GM12878 (cell line): ENCODE data around the gene DNAJC15. TPM values are rescaled to one million over a fixed set of nuclear protein-coding genes. Genes with fewer than 3 reads are reported as not detected.

Experiments used
- BCL11A ChIP-seq: IDR thresholded peaks from 2 replicates; pipeline ENCODE4 v1.6.1; 2011; ENCODE audit warnings: low read depth, low read length
- CBFB ChIP-seq: IDR thresholded peaks from 2 replicates; pipeline ENCODE4 v1.6.1; 2016; ENCODE audit warnings: antibody characterized with exemption, low read depth
- CBX5 ChIP-seq: sonication (generic); IDR thresholded peaks from 2 replicates; pipeline ENCODE4 v1.6.1; 2016; ENCODE audit warnings: low read depth, moderate library complexity, mild to moderate bottlenecking, inconsistent platforms
- MTA3 ChIP-seq: IDR thresholded peaks from 2 replicates; pipeline ENCODE4 v1.6.1; 2012; ENCODE audit warnings: low read length, inconsistent platforms, borderline replicate concordance
- PML ChIP-seq: IDR thresholded peaks from 2 replicates; pipeline ENCODE4 v1.6.1; 2012; ENCODE audit warnings: low read length, inconsistent platforms
- POLR2AphosphoS2 ChIP-seq: IDR thresholded peaks from 2 replicates; pipeline ENCODE4 v1.6.1; 2011; ENCODE audit warnings: low read depth, mild to moderate bottlenecking, low read length, improper control_type of control experiment, moderate library complexity
- SUPT20H ChIP-seq: IDR thresholded peaks from 2 replicates; pipeline ENCODE4 v1.6.1; 2011; ENCODE audit warnings: low read depth, mild to moderate bottlenecking, low read length, moderate library complexity, borderline replicate concordance; ENCODE audit not compliant: control insufficient read depth
- TBL1XR1 ChIP-seq: IDR thresholded peaks from 2 replicates; pipeline ENCODE4 v1.6.1; 2012; ENCODE audit warnings: low read depth, low read length, improper control_type of control experiment
- YBX1 ChIP-seq: fragments of 450-650 bp; IDR thresholded peaks from 2 replicates; pipeline ENCODE4 v1.6.1; 2016; ENCODE audit warnings: antibody characterized with exemption
- ZNF217 ChIP-seq: fragments of 450-650 bp; IDR thresholded peaks from 2 replicates; pipeline ENCODE4 v1.6.1; 2017; ENCODE audit warnings: antibody characterized with exemption, mild to moderate bottlenecking
- ZNF384 ChIP-seq: IDR thresholded peaks from 2 replicates; pipeline ENCODE4 v1.6.1; 2012; ENCODE audit warnings: low read depth, mild to moderate bottlenecking, low read length, improper control_type of control experiment, borderline replicate concordance
- ZSCAN29 ChIP-seq: fragments of 450-650 bp; IDR thresholded peaks from 2 replicates; pipeline ENCODE4 v1.6.1; 2017; ENCODE audit warnings: mild to moderate bottlenecking, moderate library complexity
- polyA plus RNA-seq, 11 experiments: library from polyadenylated mRNA; depleted of rRNA in 4 of 11; unstranded in 6 of 11; stranded (reverse) in 5 of 11; fragments of >200 nt; fragmentation: Nextera tagmentation in 4 of 11; fragmentation: Illumina TruSeq in 1 of 11; extraction: Ambion mirVana in 4 of 11; extraction: Trizol in 1 of 11; gene quantifications; 1 replicate in 1 of 11; 2 replicates in 10 of 11; pipeline versions ENCODE4 v1.2.1 to v1.2.3, GENCODE V29; 2011 to 2016; ENCODE audit warnings: inconsistent platforms in 2 of 11, missing spikeins in 2 of 11, low read depth in 1 of 11
- total RNA-seq, 4 experiments: library from RNA; depleted of rRNA in 3 of 4; stranded (reverse); fragments of >200 nt in 3 of 4; fragmentation: Illumina TruSeq in 1 of 4; extraction: Trizol in 1 of 4; gene quantifications; 2 replicates each; pipeline versions ENCODE4 v1.2.1 to v1.2.3, GENCODE V29; 2013 to 2021
- TF ChIP-seq, protein P1 (sequence below): fragments of 450-650 bp; conservative IDR thresholded peaks from 2 replicates; pipeline ENCODE4 v1.6.1; 2017; ENCODE audit warnings: mild to moderate bottlenecking, moderate library complexity
- TF ChIP-seq, protein P2 (sequence below): fragments of 450-650 bp; formaldehyde crosslinking; IDR thresholded peaks from 2 replicates; pipeline ENCODE4 v1.4.0; 2020; ENCODE audit warnings: mild to moderate bottlenecking, moderate library complexity
- TF ChIP-seq, protein P3 (sequence below): IDR thresholded peaks from 2 replicates; pipeline ENCODE4 v1.6.1; 2011; ENCODE audit warnings: borderline replicate concordance, low read depth, mild to moderate bottlenecking, moderate library complexity, low read length; ENCODE audit not compliant: insufficient read depth, poor library complexity, severe bottlenecking
- TF ChIP-seq, protein P4 (sequence below): fragments of 450-650 bp; IDR thresholded peaks from 2 replicates; pipeline ENCODE4 v1.6.1; 2018; ENCODE audit warnings: borderline replicate concordance, mild to moderate bottlenecking; ENCODE audit not compliant: partially characterized antibody

Gene DNAJC15
- total and polyA plus RNA-seq, 10 of the 15 experiments (the other 5 are each of a cell fraction or from before 2014, with no cell fraction given) = 13.1 to 104 (median 54.4) TPM

DNA sequence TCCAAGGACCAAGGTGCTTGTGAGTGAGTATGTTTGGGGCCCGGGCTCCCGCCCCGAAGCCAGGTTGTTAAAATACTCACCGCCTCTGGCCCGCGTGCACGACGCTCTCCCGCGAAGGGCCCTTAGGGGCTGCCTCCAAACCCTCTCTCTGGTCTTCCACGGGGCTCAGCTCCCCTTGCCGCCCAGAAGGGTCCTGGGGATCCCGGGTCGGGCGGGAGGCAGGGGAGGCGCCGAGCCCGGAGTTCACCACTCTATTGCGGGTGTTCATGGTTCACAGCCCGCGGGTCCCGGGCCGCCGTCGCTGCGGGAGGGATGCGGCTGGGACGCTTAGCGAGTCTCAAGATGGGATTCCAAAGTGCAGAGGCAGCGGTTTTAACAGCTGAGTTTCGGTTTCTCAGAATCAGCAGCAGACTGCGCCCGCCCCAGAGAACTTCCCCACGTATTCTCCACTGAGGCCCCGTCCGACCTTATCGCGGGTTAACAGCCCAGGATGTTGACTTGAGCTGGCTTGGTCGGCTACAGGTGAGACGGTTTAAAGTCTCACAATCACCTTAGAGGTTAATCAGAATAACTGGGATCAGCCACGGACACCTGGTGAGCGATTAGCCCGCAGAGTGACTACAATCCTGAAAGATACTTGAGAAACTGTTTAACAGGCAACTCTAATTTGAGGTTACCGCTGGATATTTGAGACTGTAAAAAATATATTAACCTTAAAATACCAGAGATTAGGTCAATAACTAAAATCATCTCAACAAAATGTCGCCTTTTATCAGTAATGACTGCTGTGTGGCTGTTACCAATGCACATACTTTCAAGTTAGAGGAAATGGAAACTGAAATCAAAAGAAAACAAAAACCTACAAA is 31.3 kb upstream of the DNAJC15 start, which contains the start of gene EPSTI1 (continued):
- TF ChIP-seq, protein P1, sequence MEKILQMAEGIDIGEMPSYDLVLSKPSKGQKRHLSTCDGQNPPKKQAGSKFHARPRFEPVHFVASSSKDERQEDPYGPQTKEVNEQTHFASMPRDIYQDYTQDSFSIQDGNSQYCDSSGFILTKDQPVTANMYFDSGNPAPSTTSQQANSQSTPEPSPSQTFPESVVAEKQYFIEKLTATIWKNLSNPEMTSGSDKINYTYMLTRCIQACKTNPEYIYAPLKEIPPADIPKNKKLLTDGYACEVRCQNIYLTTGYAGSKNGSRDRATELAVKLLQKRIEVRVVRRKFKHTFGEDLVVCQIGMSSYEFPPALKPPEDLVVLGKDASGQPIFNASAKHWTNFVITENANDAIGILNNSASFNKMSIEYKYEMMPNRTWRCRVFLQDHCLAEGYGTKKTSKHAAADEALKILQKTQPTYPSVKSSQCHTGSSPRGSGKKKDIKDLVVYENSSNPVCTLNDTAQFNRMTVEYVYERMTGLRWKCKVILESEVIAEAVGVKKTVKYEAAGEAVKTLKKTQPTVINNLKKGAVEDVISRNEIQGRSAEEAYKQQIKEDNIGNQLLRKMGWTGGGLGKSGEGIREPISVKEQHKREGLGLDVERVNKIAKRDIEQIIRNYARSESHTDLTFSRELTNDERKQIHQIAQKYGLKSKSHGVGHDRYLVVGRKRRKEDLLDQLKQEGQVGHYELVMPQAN = peak; percentile 37; the same call in 1 of the 2 replicates
- TF ChIP-seq, protein P2, sequence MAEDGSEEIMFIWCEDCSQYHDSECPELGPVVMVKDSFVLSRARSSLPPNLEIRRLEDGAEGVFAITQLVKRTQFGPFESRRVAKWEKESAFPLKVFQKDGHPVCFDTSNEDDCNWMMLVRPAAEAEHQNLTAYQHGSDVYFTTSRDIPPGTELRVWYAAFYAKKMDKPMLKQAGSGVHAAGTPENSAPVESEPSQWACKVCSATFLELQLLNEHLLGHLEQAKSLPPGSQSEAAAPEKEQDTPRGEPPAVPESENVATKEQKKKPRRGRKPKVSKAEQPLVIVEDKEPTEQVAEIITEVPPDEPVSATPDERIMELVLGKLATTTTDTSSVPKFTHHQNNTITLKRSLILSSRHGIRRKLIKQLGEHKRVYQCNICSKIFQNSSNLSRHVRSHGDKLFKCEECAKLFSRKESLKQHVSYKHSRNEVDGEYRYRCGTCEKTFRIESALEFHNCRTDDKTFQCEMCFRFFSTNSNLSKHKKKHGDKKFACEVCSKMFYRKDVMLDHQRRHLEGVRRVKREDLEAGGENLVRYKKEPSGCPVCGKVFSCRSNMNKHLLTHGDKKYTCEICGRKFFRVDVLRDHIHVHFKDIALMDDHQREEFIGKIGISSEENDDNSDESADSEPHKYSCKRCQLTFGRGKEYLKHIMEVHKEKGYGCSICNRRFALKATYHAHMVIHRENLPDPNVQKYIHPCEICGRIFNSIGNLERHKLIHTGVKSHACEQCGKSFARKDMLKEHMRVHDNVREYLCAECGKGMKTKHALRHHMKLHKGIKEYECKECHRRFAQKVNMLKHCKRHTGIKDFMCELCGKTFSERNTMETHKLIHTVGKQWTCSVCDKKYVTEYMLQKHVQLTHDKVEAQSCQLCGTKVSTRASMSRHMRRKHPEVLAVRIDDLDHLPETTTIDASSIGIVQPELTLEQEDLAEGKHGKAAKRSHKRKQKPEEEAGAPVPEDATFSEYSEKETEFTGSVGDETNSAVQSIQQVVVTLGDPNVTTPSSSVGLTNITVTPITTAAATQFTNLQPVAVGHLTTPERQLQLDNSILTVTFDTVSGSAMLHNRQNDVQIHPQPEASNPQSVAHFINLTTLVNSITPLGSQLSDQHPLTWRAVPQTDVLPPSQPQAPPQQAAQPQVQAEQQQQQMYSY = no peak
- no peak for TF ChIP-seq ZNF384
- 0 out of 2 replicates have a peak, but pooled peaks have one; percentile 58 for TF ChIP-seq CBX5
- TF ChIP-seq MTA3 = peak; percentile 23; the same call in 1 of the 2 replicates
- peak; percentile 30; the same call in 1 of the 2 replicates for TF ChIP-seq PML
- TF ChIP-seq, protein P3, sequence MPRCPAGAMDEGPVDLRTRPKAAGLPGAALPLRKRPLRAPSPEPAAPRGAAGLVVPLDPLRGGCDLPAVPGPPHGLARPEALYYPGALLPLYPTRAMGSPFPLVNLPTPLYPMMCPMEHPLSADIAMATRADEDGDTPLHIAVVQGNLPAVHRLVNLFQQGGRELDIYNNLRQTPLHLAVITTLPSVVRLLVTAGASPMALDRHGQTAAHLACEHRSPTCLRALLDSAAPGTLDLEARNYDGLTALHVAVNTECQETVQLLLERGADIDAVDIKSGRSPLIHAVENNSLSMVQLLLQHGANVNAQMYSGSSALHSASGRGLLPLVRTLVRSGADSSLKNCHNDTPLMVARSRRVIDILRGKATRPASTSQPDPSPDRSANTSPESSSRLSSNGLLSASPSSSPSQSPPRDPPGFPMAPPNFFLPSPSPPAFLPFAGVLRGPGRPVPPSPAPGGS = no peak
- peak; percentile 35; the same call in 1 of the 2 replicates for TF ChIP-seq POLR2AphosphoS2
- TF ChIP-seq, protein P4, sequence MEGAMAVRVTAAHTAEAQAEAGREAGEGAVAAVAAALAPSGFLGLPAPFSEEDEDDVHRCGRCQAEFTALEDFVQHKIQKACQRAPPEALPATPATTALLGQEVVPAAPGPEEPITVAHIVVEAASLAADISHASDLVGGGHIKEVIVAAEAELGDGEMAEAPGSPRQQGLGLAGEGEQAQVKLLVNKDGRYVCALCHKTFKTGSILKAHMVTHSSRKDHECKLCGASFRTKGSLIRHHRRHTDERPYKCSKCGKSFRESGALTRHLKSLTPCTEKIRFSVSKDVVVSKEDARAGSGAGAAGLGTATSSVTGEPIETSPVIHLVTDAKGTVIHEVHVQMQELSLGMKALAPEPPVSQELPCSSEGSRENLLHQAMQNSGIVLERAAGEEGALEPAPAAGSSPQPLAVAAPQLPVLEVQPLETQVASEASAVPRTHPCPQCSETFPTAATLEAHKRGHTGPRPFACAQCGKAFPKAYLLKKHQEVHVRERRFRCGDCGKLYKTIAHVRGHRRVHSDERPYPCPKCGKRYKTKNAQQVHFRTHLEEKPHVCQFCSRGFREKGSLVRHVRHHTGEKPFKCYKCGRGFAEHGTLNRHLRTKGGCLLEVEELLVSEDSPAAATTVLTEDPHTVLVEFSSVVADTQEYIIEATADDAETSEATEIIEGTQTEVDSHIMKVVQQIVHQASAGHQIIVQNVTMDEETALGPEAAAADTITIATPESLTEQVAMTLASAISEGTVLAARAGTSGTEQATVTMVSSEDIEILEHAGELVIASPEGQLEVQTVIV = no peak
- TF ChIP-seq YBX1 = no peak
- no peak for TF ChIP-seq TBL1XR1
- 0 out of 2 replicates have a peak, but pooled peaks have one; percentile 28 for TF ChIP-seq BCL11A
- no peak; the same call in 1 of the 2 replicates for TF ChIP-seq CBFB
- no peak for TF ChIP-seq ZNF217
- no peak for TF ChIP-seq ZSCAN29
- no peak for TF ChIP-seq SUPT20H
